Trophoblast cell (in vitro differentiated cells and primary cell): ENCODE results near the gene CC2D2B.

ENCODE experiments used
- DNase-seq, 2 donors: peaks; one replicate each; pipeline ENCODE4 v3.0.0-alpha.2; 2016
- H2AFZ ChIP-seq: 2 replicates; pipeline ENCODE4 v1.6.1; 2013; ENCODE audit warnings: low read length, moderate library complexity, mild to moderate bottlenecking; ENCODE audit not compliant: insufficient read depth, poor library complexity
- H2AK5ac ChIP-seq: 2 replicates; pipeline ENCODE4 v1.6.1; 2013; ENCODE audit warnings: mild to moderate bottlenecking, low read length
- H2BK120ac ChIP-seq: 2 replicates; pipeline ENCODE4 v1.6.1; 2013; ENCODE audit warnings: low read length, mild to moderate bottlenecking, moderate library complexity; ENCODE audit not compliant: insufficient read depth, poor library complexity
- H2BK12ac ChIP-seq: 2 replicates; pipeline ENCODE4 v1.6.1; 2013; ENCODE audit warnings: mild to moderate bottlenecking, low read length, moderate library complexity
- H2BK5ac ChIP-seq: 2 replicates; pipeline ENCODE4 v1.6.1; 2013; ENCODE audit warnings: low read length, low read depth, moderate library complexity, mild to moderate bottlenecking; ENCODE audit not compliant: poor library complexity
- H3K14ac ChIP-seq: 2 replicates; pipeline ENCODE4 v1.6.1; 2013; ENCODE audit warnings: mild to moderate bottlenecking, low read length
- H3K18ac ChIP-seq: 2 replicates; pipeline ENCODE4 v1.6.1; 2013; ENCODE audit warnings: mild to moderate bottlenecking, low read length
- H3K23ac ChIP-seq: 2 replicates; pipeline ENCODE4 v1.6.1; 2013; ENCODE audit warnings: low read length
- H3K27ac ChIP-seq: 2 replicates; pipeline ENCODE4 v1.5.1; 2013; ENCODE audit warnings: low read depth, mild to moderate bottlenecking, inconsistent platforms, low read length, moderate library complexity
- H3K27me3 ChIP-seq: 2 replicates; pipeline ENCODE4 v1.6.1; 2013; ENCODE audit warnings: inconsistent platforms, mild to moderate bottlenecking, low read length, moderate library complexity; ENCODE audit not compliant: insufficient read depth
- H3K36me3 ChIP-seq, 2 experiments: 1 replicate in 1 of 2; 2 replicates in 1 of 2; pipeline ENCODE4 v1.6.1; 2013; ENCODE audit warnings: low read length in 2 of 2, mild to moderate bottlenecking in 2 of 2, moderate library complexity in 1 of 2; ENCODE audit not compliant: insufficient read depth in 2 of 2, control insufficient read depth in 1 of 2
- H3K4ac ChIP-seq: 2 replicates; pipeline ENCODE4 v1.6.1; 2013; ENCODE audit warnings: low read depth, mild to moderate bottlenecking, low read length, moderate library complexity
- H3K4me1 ChIP-seq, 2 experiments: 1 replicate in 1 of 2; 2 replicates in 1 of 2; pipeline ENCODE4 v1.6.1; 2013; ENCODE audit warnings: low read length in 2 of 2, mild to moderate bottlenecking in 2 of 2, moderate library complexity in 1 of 2; ENCODE audit not compliant: insufficient read depth in 2 of 2, control insufficient read depth in 1 of 2
- H3K4me2 ChIP-seq: 2 replicates; pipeline ENCODE4 v1.6.1; 2013; ENCODE audit warnings: inconsistent platforms, mild to moderate bottlenecking, low read length, moderate library complexity
- H3K4me3 ChIP-seq: 2 replicates; pipeline ENCODE4 v1.5.1; 2013; ENCODE audit warnings: mild to moderate bottlenecking, low read depth, low read length, inconsistent platforms
- H3K79me1 ChIP-seq: one replicate; pipeline ENCODE4 v1.6.1; 2013; ENCODE audit warnings: low read length
- H3K79me2 ChIP-seq: 2 replicates; pipeline ENCODE4 v1.6.1; 2013; ENCODE audit warnings: low read length, mild to moderate bottlenecking; ENCODE audit not compliant: control insufficient read depth, insufficient read depth, poor library complexity
- H3K9ac ChIP-seq: 2 replicates; pipeline ENCODE4 v1.6.1; 2013; ENCODE audit warnings: mild to moderate bottlenecking, low read length
- H3K9me3 ChIP-seq: 2 replicates; pipeline ENCODE4 v1.6.1; 2013; ENCODE audit warnings: low read depth, mild to moderate bottlenecking, control low read depth, inconsistent platforms, low read length; ENCODE audit not compliant: insufficient read depth
- H4K12ac ChIP-seq: 2 replicates; pipeline ENCODE4 v1.6.1; 2013; ENCODE audit warnings: low read depth, mild to moderate bottlenecking, low read length, moderate library complexity
- H4K8ac ChIP-seq: 2 replicates; pipeline ENCODE4 v1.6.1; 2013; ENCODE audit warnings: low read depth, mild to moderate bottlenecking, low read length, moderate library complexity
- H4K91ac ChIP-seq: one replicate; pipeline ENCODE4 v1.6.1; 2013; ENCODE audit warnings: low read depth, mild to moderate bottlenecking, low read length, moderate library complexity
- WGBS: extraction: QIAGEN DNeasy Blood & Tissue Kit; methylation state at CpG from one replicate; pipeline ENCODE4 v1.1.7; 2013; ENCODE audit warnings: missing lambda C conversion rate; ENCODE audit not compliant: insufficient read length, insufficient coverage; ENCODE audit errors: extremely low coverage; 5-methylcytosine and 5-hydroxymethylcytosine counted together

CC2D2B gene

DNA sequence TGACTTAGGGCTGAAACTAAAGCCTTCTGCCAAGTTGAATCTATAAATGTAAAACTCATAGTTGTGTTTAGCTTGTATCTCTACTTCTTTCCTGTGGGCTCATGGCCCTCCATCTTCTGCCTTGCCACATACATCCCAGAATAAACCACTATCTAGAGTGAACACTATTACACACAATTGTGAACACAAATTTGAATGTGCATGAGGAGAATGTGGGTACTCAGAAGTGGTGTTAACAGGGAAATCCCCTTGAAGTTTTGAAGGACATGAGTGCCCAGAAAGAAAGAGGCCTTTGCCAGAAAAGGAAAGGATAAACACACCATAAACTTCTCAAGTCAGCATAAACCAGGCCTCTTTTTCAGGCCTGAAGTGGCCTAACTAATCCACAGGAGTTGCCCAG lies 115.4 kb downstream of the CC2D2B start:
- H4K91ac ChIP-seq: no peak overlapping the region
- no peaks in the 10 kb centered on the region for H3K79me1 ChIP-seq
- no peak overlapping the region for H2BK120ac ChIP-seq
- no peak overlapping the region for H3K9ac ChIP-seq
- no peak overlapping the region for H2AK5ac ChIP-seq
- H3K18ac ChIP-seq: no peak overlapping the region
- H4K12ac ChIP-seq: no peak overlapping the region
- no peaks in the 10 kb centered on the region for H3K79me2 ChIP-seq
- H4K8ac ChIP-seq: no peak overlapping the region
- no peak overlapping the region for H2BK5ac ChIP-seq
- H3K36me3 ChIP-seq: no peaks in the 10 kb centered on the region
- H3K4ac ChIP-seq: no peak overlapping the region
- no peak overlapping the region for H3K4me2 ChIP-seq
- no peaks in the 10 kb centered on the region for H3K4me1 ChIP-seq
- H3K14ac ChIP-seq: no peak overlapping the region
- H3K4me3 ChIP-seq: no peak overlapping the region
- no peak overlapping the region for H2BK12ac ChIP-seq
- no peaks in the 10 kb centered on the region for H3K27me3 ChIP-seq
- H3K9me3 ChIP-seq: no peaks in the 10 kb centered on the region
- H3K27ac ChIP-seq: no peak overlapping the region
- H2AFZ ChIP-seq: no peak overlapping the region
- H3K23ac ChIP-seq: no peak overlapping the region
- no peak for DNase-seq

DNA sequence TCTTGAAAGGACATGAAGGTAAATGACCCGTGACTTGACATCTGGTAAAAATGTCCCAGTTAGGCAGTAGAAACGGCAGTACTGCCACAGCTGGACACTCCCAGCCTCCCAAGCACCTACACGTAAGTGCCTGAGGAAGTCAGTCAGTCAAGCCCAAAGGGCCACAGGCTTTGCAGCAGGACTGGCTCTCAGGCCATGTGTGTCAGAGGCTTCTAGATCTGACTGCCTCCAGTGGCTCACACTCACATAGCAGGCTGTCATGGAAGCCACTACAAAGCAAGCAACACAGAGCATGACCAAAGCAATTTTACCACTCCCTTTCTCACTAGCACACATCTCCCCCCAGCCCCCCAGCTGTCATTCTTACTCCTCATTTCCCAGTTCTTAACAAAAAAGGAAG lies 117.8 kb downstream of the CC2D2B start:
- H3K9ac ChIP-seq: no peak overlapping the region
- no peaks in the 10 kb centered on the region for H3K79me2 ChIP-seq
- no peak overlapping the region for H2AFZ ChIP-seq
- no peak overlapping the region for H2BK5ac ChIP-seq
- no peak overlapping the region for H4K91ac ChIP-seq
- no peak overlapping the region for H2BK12ac ChIP-seq
- no peak overlapping the region for H3K4me3 ChIP-seq
- no peak overlapping the region for H4K8ac ChIP-seq
- no peak overlapping the region for H3K18ac ChIP-seq
- DNase-seq: peak; percentile 29 to 53
- H3K27me3 ChIP-seq: no peaks in the 10 kb centered on the region
- no peak overlapping the region for H3K14ac ChIP-seq
- no peaks in the 10 kb centered on the region for H3K79me1 ChIP-seq
- H3K4me1 ChIP-seq: no peaks in the 10 kb centered on the region
- H3K27ac ChIP-seq: no peak overlapping the region
- no peak overlapping the region for H3K23ac ChIP-seq
- no peak overlapping the region for H3K4me2 ChIP-seq
- no peaks in the 10 kb centered on the region for H3K36me3 ChIP-seq
- no peak overlapping the region for H2BK120ac ChIP-seq
- H3K9me3 ChIP-seq: no peaks in the 10 kb centered on the region
- H3K4ac ChIP-seq: no peak overlapping the region
- H2AK5ac ChIP-seq: no peak overlapping the region
- no peak overlapping the region for H4K12ac ChIP-seq
- no CpG with 5 or more reads among the region's 3 CpGs for WGBS

DNA sequence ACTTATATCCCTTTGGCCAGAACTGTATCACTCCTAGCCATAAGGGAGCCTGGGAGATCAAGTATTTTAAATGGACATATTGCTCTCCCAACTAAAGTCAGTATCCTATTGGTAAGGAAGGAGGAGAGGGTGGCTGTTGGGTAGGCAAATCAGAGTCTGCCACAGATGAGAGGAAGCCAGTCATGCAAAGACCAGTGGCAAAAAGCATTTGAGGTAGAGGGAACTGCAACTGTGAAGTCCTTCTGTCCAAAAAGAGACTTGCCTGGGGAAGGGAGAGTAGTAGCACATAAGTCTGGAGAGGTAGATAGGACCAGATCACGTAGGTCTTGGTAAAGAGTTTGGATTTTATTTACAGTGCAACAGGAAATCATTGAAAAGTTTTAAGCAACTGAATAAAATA lies 126.8 kb downstream of the CC2D2B start:
- H3K14ac ChIP-seq: no peak overlapping the region
- H4K91ac ChIP-seq: no peak overlapping the region
- no peak overlapping the region for H2BK120ac ChIP-seq
- no peaks in the 10 kb centered on the region for H3K27me3 ChIP-seq
- WGBS: no CpG with 5 or more reads among the region's 1 CpG
- H3K79me1 ChIP-seq: no peaks in the 10 kb centered on the region
- H3K79me2 ChIP-seq: no peaks in the 10 kb centered on the region
- H3K9ac ChIP-seq: no peak overlapping the region
- H2AK5ac ChIP-seq: no peak overlapping the region
- no peak overlapping the region for H4K8ac ChIP-seq
- H3K4me1 ChIP-seq: no peaks in the 10 kb centered on the region
- H3K36me3 ChIP-seq: no peaks in the 10 kb centered on the region
- no peak overlapping the region for H3K4ac ChIP-seq
- no peak overlapping the region for H2BK12ac ChIP-seq
- H3K4me2 ChIP-seq: no peak overlapping the region
- DNase-seq: no peak
- no peak overlapping the region for H3K18ac ChIP-seq
- no peak overlapping the region for H2AFZ ChIP-seq
- no peak overlapping the region for H4K12ac ChIP-seq
- H3K27ac ChIP-seq: no peak overlapping the region
- H2BK5ac ChIP-seq: no peak overlapping the region
- no peaks in the 10 kb centered on the region for H3K9me3 ChIP-seq
- H3K4me3 ChIP-seq: no peak overlapping the region
- H3K23ac ChIP-seq: no peak overlapping the region

DNA sequence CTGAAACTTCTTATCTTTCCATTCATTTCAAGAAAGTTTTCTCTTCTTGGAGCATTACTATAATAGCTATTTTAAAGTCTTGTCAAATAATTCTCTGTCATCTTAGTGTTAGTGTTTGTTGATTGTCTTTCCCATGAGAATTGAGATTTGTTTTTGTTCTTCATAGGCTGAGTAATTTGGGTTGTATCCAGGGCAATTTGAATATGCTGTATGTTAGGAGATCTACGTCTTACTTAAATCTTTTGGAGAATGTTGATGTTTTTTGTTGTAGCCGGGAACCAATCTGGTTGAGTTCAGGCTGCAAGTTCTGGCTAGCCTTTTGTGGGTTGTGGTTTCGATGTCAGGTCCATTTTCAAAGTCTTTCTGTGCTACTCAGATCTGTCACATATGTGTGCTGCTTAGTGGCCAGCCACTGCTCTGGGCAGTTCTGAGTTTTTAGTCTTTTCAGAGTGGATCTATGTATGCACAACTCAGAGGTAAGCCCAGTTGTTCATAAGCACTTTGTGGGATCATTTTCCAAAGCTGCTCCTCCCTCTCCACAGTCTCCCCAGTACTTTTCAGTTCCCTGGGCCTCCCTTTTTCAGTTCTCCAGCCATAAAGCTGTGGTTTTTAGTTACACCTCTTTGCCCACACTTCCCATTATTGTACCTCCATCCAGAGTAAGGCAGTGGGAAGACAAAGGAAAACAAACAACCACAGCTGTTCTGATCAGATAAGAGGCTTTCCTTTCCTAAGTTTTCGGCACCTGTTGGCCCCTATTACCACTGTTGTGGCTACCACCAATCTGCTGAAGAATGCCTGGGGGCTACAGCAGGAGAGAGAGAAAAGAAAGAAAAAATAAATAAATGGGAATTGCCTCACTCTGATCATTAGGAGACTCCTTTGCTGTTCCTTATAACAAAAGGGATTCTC lies 131.0 kb downstream of the CC2D2B start:
- Histone ChIP-seq H3K4ac (no peak overlapping the region), H2AFZ (no peak overlapping the region), H3K14ac (no peak overlapping the region), H3K4me3 (no peak overlapping the region), H4K8ac (no peak overlapping the region), H2BK120ac (no peak overlapping the region), H3K79me2 (peaks cover 4% of the 10 kb centered on the region), H3K79me1 (peaks cover 7% of the 10 kb centered on the region), H3K36me3 (no peaks in the 10 kb centered on the region), H3K4me1 (peaks cover 2 to 3% of the 10 kb centered on the region in 2 experiments), H2BK5ac (no peak overlapping the region), H3K18ac (no peak overlapping the region), H3K27me3 (no peaks in the 10 kb centered on the region), H2AK5ac (no peak overlapping the region), H2BK12ac (no peak overlapping the region), H3K9me3 (peaks cover 2% of the 10 kb centered on the region), H3K4me2 (no peak overlapping the region), H4K12ac (no peak overlapping the region), H3K9ac (no peak overlapping the region), H4K91ac (no peak overlapping the region), H3K27ac (no peak overlapping the region), H3K23ac (no peak overlapping the region)
- WGBS: no CpG with 5 or more reads among the region's 4 CpGs
- DNase-seq: no peak
